Midbrain (tissue), 1 donor: ENCODE measurements around the gene FUOM.
A peak's percentile ranks its signal among the peaks of the same experiment; 100 is the strongest.
"Not testable (repeated sequence)": the region's sequence is repeated elsewhere in the genome, so short reads cannot be mapped to it uniquely, and the experiment has no call there.

ENCODE experiments used
- DNase-seq: peaks from one replicate; lab custom pipeline; 2025; lab: John Stamatoyannopoulos, UW

Gene FUOM

GRCh38 chr10:133388236-133388972, 30.6 kb upstream of the FUOM start:
- DNase-seq, result peak; percentile 7

GRCh38 chr10:133386951-133387350, 29.1 kb upstream of the FUOM start:
- not testable (repeated sequence) for DNase-seq

- no peak for DNase-seq
Measured at GRCh38 chr10:133385214-133385613, 27.4 kb upstream of the FUOM start.

- no peak for DNase-seq
Measured at GRCh38 chr10:133384071-133384470, 26.3 kb upstream of the FUOM start.

- DNase-seq, result no peak
Measured at GRCh38 chr10:133383551-133383950, 25.7 kb upstream of the FUOM start.

GRCh38 chr10:133381036-133381435, 23.2 kb upstream of the FUOM start:
- no peak for DNase-seq

- peak; percentile 7 for DNase-seq
Measured at GRCh38 chr10:133379801-133380666, 22.2 kb upstream of the FUOM start.

GRCh38 chr10:133379152-133379800, 21.5 kb upstream of the FUOM start, which contains the start of gene PAOX:
Gene PAOX, plus strand, starts transcription at chr10:133379262. Its CDS starts 55 bp downstream, at chr10:133379317.
- peak; percentile 70 for DNase-seq

GRCh38 chr10:133378251-133379096, 20.7 kb upstream of the FUOM start:
- peak; percentile 79 for DNase-seq

GRCh38 chr10:133377818-133378250, 20.0 kb upstream of the FUOM start:
- no peak for DNase-seq

GRCh38 chr10:133377025-133377817, 19.4 kb upstream of the FUOM start:
- no peak for DNase-seq

GRCh38 chr10:133376183-133376582, 18.4 kb upstream of the FUOM start:
- not testable (repeated sequence) for DNase-seq

GRCh38 chr10:133375357-133376115, 17.7 kb upstream of the FUOM start:
- DNase-seq, result peak; percentile 40

- DNase-seq, result peak; percentile 93
Measured at GRCh38 chr10:133373174-133374090, 15.6 kb upstream of the FUOM start, which contains the start of gene ECHS1. Gene ECHS1, minus strand, starts transcription at chr10:133373354. Its CDS starts 21 bp downstream, at chr10:133373333.

GRCh38 chr10:133372507-133372906, 14.7 kb upstream of the FUOM start:
- no peak for DNase-seq

- DNase-seq, result no peak
Measured at GRCh38 chr10:133370030-133370786, 12.4 kb upstream of the FUOM start.

GRCh38 chr10:133368153-133368552, 10.3 kb upstream of the FUOM start:
- DNase-seq, result no peak

- not testable (repeated sequence) for DNase-seq
Measured at GRCh38 chr10:133367461-133367860, 9.6 kb upstream of the FUOM start.
